GM23248 (cell line): ENCODE data around the gene RAB15. TPM values are rescaled to one million over a fixed set of nuclear protein-coding genes. Genes with fewer than 3 reads are reported as not detected.

Experiments used
- DNase-seq: peaks from one replicate; pipeline ENCODE4 v3.0.0-alpha.2; 2015
- H2AFZ ChIP-seq: fragments of 200-600 bp; sonication (generic); 2 replicates; pipeline ENCODE4 v1.6.1; 2016; ENCODE audit warnings: antibody characterized with exemption
- H3F3A ChIP-seq: fragments of 200-600 bp; sonication (generic); 2 replicates; pipeline ENCODE4 v1.6.1; 2016; ENCODE audit warnings: mild to moderate bottlenecking, antibody characterized with exemption, mixed run types; ENCODE audit not compliant: insufficient read depth
- H3K27ac ChIP-seq: fragments of 200-600 bp; sonication (generic); 2 replicates; pipeline ENCODE4 v1.5.1; 2016; ENCODE audit warnings: mild to moderate bottlenecking
- H3K27me3 ChIP-seq: fragments of 200-600 bp; sonication (generic); replicated peaks from 2 replicates; pipeline ENCODE4 v1.6.1; 2016; ENCODE audit warnings: mild to moderate bottlenecking; ENCODE audit not compliant: insufficient read depth
- H3K36me3 ChIP-seq: fragments of 200-600 bp; sonication (generic); 2 replicates; pipeline ENCODE4 v1.6.1; 2016; ENCODE audit warnings: low read depth, mild to moderate bottlenecking
- H3K4me1 ChIP-seq: fragments of 200-600 bp; sonication (generic); 2 replicates; pipeline ENCODE4 v1.6.1; 2016; ENCODE audit warnings: mild to moderate bottlenecking; ENCODE audit not compliant: insufficient read depth
- H3K4me2 ChIP-seq: fragments of 200-600 bp; sonication (generic); one replicate; pipeline ENCODE4 v1.6.1; 2016; ENCODE audit warnings: mild to moderate bottlenecking; ENCODE audit not compliant: unreplicated experiment
- H3K4me3 ChIP-seq: fragments of 200-600 bp; sonication (generic); 2 replicates; pipeline ENCODE4 v1.5.1; 2016; ENCODE audit warnings: mild to moderate bottlenecking
- H3K79me2 ChIP-seq: fragments of 200-600 bp; sonication (generic); 2 replicates; pipeline ENCODE4 v1.6.1; 2016; ENCODE audit warnings: mild to moderate bottlenecking; ENCODE audit not compliant: insufficient read depth
- H3K9ac ChIP-seq: fragments of 200-600 bp; sonication (generic); 2 replicates; pipeline ENCODE4 v1.6.1; 2016; ENCODE audit warnings: mild to moderate bottlenecking
- H3K9me2 ChIP-seq: fragments of 200-600 bp; sonication (generic); 2 replicates; pipeline ENCODE4 v1.6.1; 2016; ENCODE audit warnings: mixed run types, mild to moderate bottlenecking, moderate library complexity; ENCODE audit not compliant: insufficient read depth
- H3K9me3 ChIP-seq: fragments of 200-600 bp; sonication (generic); one replicate; pipeline ENCODE4 v1.6.1; 2017; ENCODE audit warnings: low read depth
- H4K20me1 ChIP-seq: fragments of 200-600 bp; sonication (generic); 2 replicates; pipeline ENCODE4 v1.6.0; 2016; ENCODE audit not compliant: insufficient read depth
- EZH2 ChIP-seq: fragments of 200-600 bp; sonication (generic); IDR thresholded peaks from 2 replicates; pipeline ENCODE4 v1.6.1; 2018; ENCODE audit warnings: antibody characterized with exemption, mild to moderate bottlenecking; ENCODE audit not compliant: insufficient read depth, poor library complexity, severe bottlenecking
- EZH2phosphoT487 ChIP-seq: fragments of 200-600 bp; sonication (generic); IDR thresholded peaks from 2 replicates; pipeline ENCODE4 v1.6.1; 2018; ENCODE audit warnings: antibody characterized with exemption, moderate library complexity, mild to moderate bottlenecking, low read depth; ENCODE audit not compliant: insufficient read depth
- WGBS, 2 experiments: methylation state at CpG; one replicate each; pipeline ENCODE4 v1.1.6; 2015 to 2017; ENCODE audit warnings: low lambda C conversion rate in 2 of 2, low coverage in 1 of 2; ENCODE audit errors: missing lambda C conversion rate in 2 of 2; 5-methylcytosine and 5-hydroxymethylcytosine counted together
- in situ Hi-C: fragments of 300-500 bp; cut with MboI; formaldehyde crosslinking; loops from 2 replicates; pipeline ENCODE4 v1.15.0; 2020
- polyA plus RNA-seq: library from polyadenylated mRNA; unstranded; fragments of >200 nt; fragmentation: Nextera tagmentation; extraction: Ambion mirVana; gene quantifications from 2 replicates; pipeline ENCODE4 v1.2.1, GENCODE V29; 2016
- total RNA-seq: library from RNA; depleted of rRNA; stranded (reverse); fragments of >200 nt; shearing (Covaris generic); gene quantifications from 2 replicates; pipeline ENCODE4 v1.2.3, GENCODE V29; 2014

Gene RAB15
- total and polyA plus RNA-seq, 2 experiments from 2014 or later, result 2.0 to 4.3 TPM

DNA sequence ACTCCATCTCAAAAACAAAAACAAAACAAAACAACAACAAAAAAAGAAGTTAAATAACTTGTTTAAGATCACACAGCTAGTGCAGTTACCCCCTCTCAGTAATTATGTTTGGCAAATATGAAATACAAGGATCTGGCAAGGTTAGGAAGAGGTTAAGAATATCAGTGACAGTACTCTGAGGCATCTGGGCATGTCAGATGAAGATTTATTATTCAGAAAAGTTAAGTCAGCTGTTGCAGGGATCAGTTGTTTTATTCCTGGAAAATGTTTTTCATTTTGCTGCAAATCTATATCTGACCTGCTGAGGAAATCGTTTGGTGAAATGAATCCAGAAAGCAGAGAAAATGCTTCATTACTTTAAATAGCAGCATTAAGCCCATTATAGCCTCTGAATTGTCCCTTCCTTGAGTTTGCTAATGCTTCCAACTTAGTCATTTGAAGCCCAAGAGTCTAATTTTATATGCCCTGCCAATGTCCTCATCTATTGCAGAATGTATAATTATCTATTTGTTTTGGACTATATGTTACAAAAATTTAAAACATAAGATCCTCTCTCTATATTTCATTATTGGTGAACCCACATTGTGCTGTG is 37.7 kb downstream of the RAB15 start:
- H3K27ac ChIP-seq, result no peak overlapping the region
- peaks cover 36% of the 10 kb centered on the region for H3K79me2 ChIP-seq
- 48% methylated on average over 1 of the region's 1 CpG for WGBS, 2 experiments
- H3K4me1 ChIP-seq, result peaks cover 4% of the 10 kb centered on the region; the same call in 1 of the 2 replicates
- H3K9ac ChIP-seq, result no peak overlapping the region
- no peak overlapping the region for H2AFZ ChIP-seq
- no peaks in the 10 kb centered on the region for H4K20me1 ChIP-seq
- no peaks in the 10 kb centered on the region for H3K9me3 ChIP-seq
- H3K27me3 ChIP-seq, result no peaks in the 10 kb centered on the region
- no peak for DNase-seq
- no peak for TF ChIP-seq EZH2
- TF ChIP-seq EZH2phosphoT487, result no peak
- peaks cover 19% of the 10 kb centered on the region for H3K36me3 ChIP-seq
- H3K9me2 ChIP-seq, result no peaks in the 10 kb centered on the region
- in situ Hi-C loops, result no loop called here
- H3F3A ChIP-seq, result 0 out of 2 replicates have a peak, but pooled peaks cover 3% of the 10 kb centered on the region
- no peak overlapping the region for H3K4me3 ChIP-seq
- no peak overlapping the region for H3K4me2 ChIP-seq

DNA sequence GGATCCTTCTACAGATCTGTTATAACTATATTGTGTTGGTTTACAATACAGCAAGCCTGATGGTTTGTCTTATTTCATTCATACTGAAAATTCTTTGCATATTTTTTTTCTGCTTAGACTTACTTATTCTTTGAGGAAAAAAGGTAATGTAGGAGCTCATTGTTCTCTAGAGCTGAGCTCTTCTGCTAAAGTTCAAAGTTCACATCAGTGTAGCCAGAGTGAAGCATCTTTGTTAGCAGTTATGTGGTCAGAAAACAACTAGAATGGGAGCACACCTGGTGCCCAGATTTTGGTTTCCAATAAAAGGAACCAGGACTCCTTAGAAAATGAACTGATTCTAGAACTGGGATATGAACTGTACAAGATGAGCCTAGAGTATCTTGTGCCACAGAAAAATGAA is 39.9 kb downstream of the RAB15 start:
- H3K9me2 ChIP-seq, result no peaks in the 10 kb centered on the region
- H3K4me1 ChIP-seq, result peaks cover 7% of the 10 kb centered on the region; the same call in 1 of the 2 replicates
- H3K27me3 ChIP-seq, result no peaks in the 10 kb centered on the region
- no peaks in the 10 kb centered on the region for H3K9me3 ChIP-seq
- TF ChIP-seq EZH2phosphoT487 (no peak), EZH2 (no peak)
- no peak overlapping the region for H3K4me2 ChIP-seq
- H3K4me3 ChIP-seq, result no peak overlapping the region
- no peak for DNase-seq
- H3K27ac ChIP-seq, result no peak overlapping the region
- H2AFZ ChIP-seq, result no peak overlapping the region
- in situ Hi-C loops, result no loop called here
- H3F3A ChIP-seq, result 0 out of 2 replicates have a peak, but pooled peaks cover 3% of the 10 kb centered on the region
- no peak overlapping the region for H3K9ac ChIP-seq
- H3K36me3 ChIP-seq, result peaks cover 29% of the 10 kb centered on the region
- no peaks in the 10 kb centered on the region for H4K20me1 ChIP-seq
- H3K79me2 ChIP-seq, result peaks cover 52% of the 10 kb centered on the region

DNA sequence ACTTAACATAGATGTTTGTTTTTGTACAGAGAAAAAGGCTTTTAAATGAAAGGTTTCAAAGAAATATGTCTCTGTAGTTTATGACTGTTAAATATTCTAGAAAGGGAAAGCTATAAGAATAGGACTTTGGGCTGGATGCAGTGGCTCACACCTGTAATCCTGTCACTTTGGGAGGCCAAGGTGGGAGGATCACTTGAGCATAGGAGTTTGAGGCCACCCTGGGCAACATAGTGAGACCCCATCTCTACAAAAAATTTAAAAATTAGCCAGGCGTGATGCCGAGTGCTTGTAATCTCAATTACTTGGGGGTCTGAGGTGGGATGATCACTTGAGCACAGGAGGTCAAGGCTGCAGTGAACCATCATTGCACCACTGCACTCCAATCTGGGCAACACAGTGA is 41.0 kb downstream of the RAB15 start:
- no peak for DNase-seq
- Histone ChIP-seq H3K27me3 (no peaks in the 10 kb centered on the region), H3K9ac (no peak overlapping the region), H3K9me3 (no peaks in the 10 kb centered on the region), H3K9me2 (no peaks in the 10 kb centered on the region), H3K4me3 (no peak overlapping the region), H3K4me2 (no peak overlapping the region), H2AFZ (no peak overlapping the region), H4K20me1 (no peaks in the 10 kb centered on the region), H3K79me2 (peaks cover 63% of the 10 kb centered on the region), H3K4me1 (peaks cover 7% of the 10 kb centered on the region; the same call in 1 of the 2 replicates), H3K36me3 (peaks cover 40% of the 10 kb centered on the region), H3F3A (no peaks in the 10 kb centered on the region), H3K27ac (no peak overlapping the region)
- 96 to 100% methylated on average over 2 of the region's 2 CpGs for WGBS, 2 experiments
- in situ Hi-C loops, result no loop called here
- TF ChIP-seq EZH2 (no peak), EZH2phosphoT487 (no peak)

DNA sequence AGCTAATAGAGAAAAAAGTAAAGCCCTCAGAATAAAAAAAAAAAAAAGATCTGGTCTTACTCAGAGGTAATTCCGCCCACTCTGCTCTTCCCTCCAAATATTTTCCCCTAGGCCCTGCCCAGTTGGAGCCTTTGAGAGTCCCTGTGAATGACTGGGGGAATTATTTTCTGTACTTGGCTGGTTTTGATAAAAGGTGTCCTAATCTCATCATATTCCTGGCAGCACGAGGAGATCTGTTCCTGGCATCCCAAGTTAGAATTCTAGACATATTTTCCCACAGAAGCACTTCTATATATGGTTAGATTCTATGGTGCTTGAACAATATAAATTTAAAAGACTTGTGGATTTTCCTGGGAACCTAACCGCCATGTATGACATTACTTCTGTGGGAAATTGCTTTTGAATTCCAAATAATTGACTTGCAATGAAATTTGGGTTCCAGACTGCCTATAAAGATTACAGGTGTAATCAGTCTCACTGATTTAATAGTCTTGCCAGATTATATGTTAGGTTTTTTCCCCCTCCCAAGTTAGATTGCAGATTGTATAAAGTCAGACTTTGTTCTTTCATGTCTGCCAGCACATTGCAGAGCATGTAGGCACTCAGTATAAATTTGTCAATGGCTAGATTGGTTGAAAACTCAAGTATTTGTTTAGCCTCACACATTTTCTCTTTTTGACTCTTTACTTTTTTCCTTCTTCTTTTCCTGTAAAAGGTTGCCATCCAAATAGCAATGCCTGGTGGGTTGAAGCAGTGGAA is 41.9 kb downstream of the RAB15 start:
- WGBS, 2 experiments, result 87 to 89% methylated on average over 3 of the region's 3 CpGs
- Histone ChIP-seq H4K20me1 (no peaks in the 10 kb centered on the region), H3K9me3 (no peaks in the 10 kb centered on the region), H3K36me3 (peaks cover 48% of the 10 kb centered on the region), H3K9ac (no peak overlapping the region), H3K27ac (no peak overlapping the region), H3K4me1 (peaks cover 7% of the 10 kb centered on the region; the same call in 1 of the 2 replicates), H3F3A (no peaks in the 10 kb centered on the region), H3K9me2 (no peaks in the 10 kb centered on the region), H3K4me2 (no peak overlapping the region), H3K4me3 (no peak overlapping the region), H3K79me2 (peaks cover 65% of the 10 kb centered on the region), H3K27me3 (no peaks in the 10 kb centered on the region), H2AFZ (no peak overlapping the region)
- in situ Hi-C loops, result no loop called here
- DNase-seq, result peak; percentile 53
- TF ChIP-seq EZH2phosphoT487 (no peak), EZH2 (no peak)
